RWPE2 (cell line): ENCODE measurements around the gene PCID2.
A peak's percentile ranks its signal among the peaks of the same experiment; 100 is the strongest.

Source experiments
- ATAC-seq: fragments of 200-7000 bp; cut with Tn5 transposase; 3 replicates; pipeline ENCODE4 v1.9.1; 2021; ENCODE audit warnings: low read depth
- DNase-seq: peaks from one replicate; pipeline ENCODE4 v3.0.0-alpha.2; 2020; ENCODE audit warnings: low spot score
- H3K27ac ChIP-seq: fragments of 450-650 bp; 2 replicates; pipeline ENCODE4 v1.5.1; 2017; ENCODE audit warnings: mild to moderate bottlenecking; ENCODE audit not compliant: poor library complexity, severe bottlenecking
- H3K27me3 ChIP-seq: fragments of 250-450 bp; sonication (Bioruptor Pico); 2 replicates; pipeline ENCODE4 v1.5.1; 2021; ENCODE audit warnings: mild to moderate bottlenecking, moderate library complexity; ENCODE audit not compliant: insufficient read depth, poor library complexity, severe bottlenecking
- H3K36me3 ChIP-seq: fragments of 250-450 bp; sonication (Bioruptor Pico); 2 replicates; pipeline ENCODE4 v1.5.1; 2020; ENCODE audit warnings: low read depth, mild to moderate bottlenecking, moderate library complexity
- H3K4me1 ChIP-seq: fragments of 250-450 bp; sonication (Bioruptor Pico); 2 replicates; pipeline ENCODE4 v1.5.1; 2021; ENCODE audit warnings: mild to moderate bottlenecking, moderate library complexity; ENCODE audit not compliant: insufficient read depth, poor library complexity, severe bottlenecking
- H3K4me3 ChIP-seq: fragments of 250-450 bp; sonication (Bioruptor Pico); 2 replicates; pipeline ENCODE4 v1.5.1; 2021; ENCODE audit warnings: mild to moderate bottlenecking, moderate library complexity; ENCODE audit not compliant: severe bottlenecking
- H3K9me3 ChIP-seq: fragments of 250-450 bp; sonication (Bioruptor Pico); 2 replicates; pipeline ENCODE4 v1.5.1; 2021; ENCODE audit warnings: mild to moderate bottlenecking, moderate library complexity; ENCODE audit not compliant: severe bottlenecking
- TF ChIP-seq, protein P1 (sequence below): fragments of 450-650 bp; IDR thresholded peaks from one replicate; pipeline ENCODE4 v1.5.1; 2017; ENCODE audit warnings: mild to moderate bottlenecking, moderate library complexity; ENCODE audit not compliant: poor library complexity, severe bottlenecking

PCID2 gene

DNA sequence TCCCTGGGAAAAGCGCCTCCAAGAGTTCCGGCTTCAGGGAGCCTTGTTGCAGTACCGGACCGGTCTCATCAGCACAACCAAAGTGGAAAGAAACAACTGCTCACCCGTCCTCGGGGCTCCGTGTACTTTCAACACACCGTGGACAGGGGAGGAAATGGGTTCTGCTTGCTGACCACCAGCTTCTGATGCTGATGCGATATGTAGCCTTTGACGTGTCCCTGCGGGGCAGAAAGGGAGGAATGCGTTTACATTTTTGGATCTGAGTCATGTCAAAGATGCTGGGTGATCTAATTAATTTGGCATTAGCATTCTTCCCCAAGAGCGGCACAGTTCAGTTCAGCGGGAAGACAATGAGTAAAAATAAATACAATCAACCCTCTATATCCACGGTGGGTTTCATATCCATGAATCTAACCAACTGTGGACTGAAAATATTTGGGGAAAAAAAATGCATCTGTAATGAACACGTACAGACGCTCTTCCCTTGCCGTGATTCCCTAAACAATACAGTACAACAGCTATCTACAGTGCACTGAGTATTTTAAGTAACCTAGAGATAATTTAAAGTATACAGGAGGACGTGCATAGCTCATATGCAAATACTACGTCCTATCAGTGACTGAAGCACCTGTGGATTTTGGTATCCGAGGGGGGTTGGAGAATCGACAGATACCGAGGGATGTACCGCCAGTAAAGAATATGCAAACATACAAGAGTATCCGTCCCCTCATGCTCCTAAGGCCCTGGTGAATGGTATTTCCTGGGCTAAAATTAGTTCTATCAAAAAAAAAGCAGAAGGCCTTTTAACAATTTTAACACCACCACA, 30.2 kb downstream of the PCID2 start:
- peaks cover 4% of the 10 kb centered on the region for H3K4me1 ChIP-seq
- H3K27ac ChIP-seq, result peak overlapping the region; percentile 64
- H3K36me3 ChIP-seq, result peaks cover 85% of the 10 kb centered on the region
- DNase-seq, result no peak
- TF ChIP-seq, protein P1, sequence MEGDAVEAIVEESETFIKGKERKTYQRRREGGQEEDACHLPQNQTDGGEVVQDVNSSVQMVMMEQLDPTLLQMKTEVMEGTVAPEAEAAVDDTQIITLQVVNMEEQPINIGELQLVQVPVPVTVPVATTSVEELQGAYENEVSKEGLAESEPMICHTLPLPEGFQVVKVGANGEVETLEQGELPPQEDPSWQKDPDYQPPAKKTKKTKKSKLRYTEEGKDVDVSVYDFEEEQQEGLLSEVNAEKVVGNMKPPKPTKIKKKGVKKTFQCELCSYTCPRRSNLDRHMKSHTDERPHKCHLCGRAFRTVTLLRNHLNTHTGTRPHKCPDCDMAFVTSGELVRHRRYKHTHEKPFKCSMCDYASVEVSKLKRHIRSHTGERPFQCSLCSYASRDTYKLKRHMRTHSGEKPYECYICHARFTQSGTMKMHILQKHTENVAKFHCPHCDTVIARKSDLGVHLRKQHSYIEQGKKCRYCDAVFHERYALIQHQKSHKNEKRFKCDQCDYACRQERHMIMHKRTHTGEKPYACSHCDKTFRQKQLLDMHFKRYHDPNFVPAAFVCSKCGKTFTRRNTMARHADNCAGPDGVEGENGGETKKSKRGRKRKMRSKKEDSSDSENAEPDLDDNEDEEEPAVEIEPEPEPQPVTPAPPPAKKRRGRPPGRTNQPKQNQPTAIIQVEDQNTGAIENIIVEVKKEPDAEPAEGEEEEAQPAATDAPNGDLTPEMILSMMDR, result no peak
- no peak overlapping the region for H3K4me3 ChIP-seq
- peak; percentile 80 for ATAC-seq
- H3K9me3 ChIP-seq, result no peaks in the 10 kb centered on the region
- H3K27me3 ChIP-seq, result no peaks in the 10 kb centered on the region

DNA sequence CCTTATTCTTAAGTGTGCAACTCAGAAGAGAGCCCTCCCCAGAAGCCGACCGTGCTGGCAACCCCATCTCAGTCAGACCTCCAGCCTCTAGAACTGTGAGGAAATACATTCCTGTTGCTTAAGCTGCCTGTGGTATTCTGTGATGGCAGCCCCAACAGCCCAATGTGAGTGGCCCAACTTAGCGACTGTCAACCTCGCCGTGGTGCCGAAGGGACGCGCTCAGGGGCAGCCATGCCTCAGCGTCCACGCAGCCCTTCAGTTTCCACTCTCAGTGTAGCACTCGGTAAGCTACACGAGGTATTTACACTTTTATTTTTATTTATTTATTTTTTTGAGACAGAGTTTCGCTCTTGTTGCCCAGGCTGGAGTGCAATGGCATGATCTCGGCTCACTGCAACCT, 31.6 kb downstream of the PCID2 start:
- H3K36me3 ChIP-seq, result peaks cover 70% of the 10 kb centered on the region
- DNase-seq, result no peak
- H3K9me3 ChIP-seq, result no peaks in the 10 kb centered on the region
- H3K27ac ChIP-seq, result no peak overlapping the region
- no peak overlapping the region for H3K4me3 ChIP-seq
- ATAC-seq, result no peak
- peaks cover 4% of the 10 kb centered on the region for H3K4me1 ChIP-seq
- H3K27me3 ChIP-seq, result no peaks in the 10 kb centered on the region
- TF ChIP-seq, protein P1, result no peak

DNA sequence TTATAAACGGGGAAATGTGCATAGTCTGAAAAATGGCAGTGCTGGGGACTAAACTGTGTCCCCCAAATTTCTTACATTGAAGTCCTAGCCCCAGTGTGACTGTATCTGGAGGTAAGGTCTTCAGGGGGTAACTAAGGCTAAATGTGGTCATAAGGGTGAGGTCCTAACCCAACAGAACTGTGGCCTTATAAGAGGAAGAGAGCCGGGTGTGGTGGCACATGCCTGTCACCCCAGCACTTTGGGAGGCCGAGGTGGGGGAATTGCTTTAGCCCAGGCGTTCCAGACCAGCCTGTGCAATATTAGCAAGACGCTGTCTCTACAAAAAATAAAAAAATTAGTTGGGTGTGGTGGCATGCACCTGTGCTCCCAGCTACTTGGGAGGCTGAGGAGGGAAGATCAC, 32.2 kb downstream of the PCID2 start:
- no peak for DNase-seq
- Histone ChIP-seq H3K4me3 (no peak overlapping the region), H3K27me3 (no peaks in the 10 kb centered on the region), H3K36me3 (peaks cover 65% of the 10 kb centered on the region), H3K9me3 (no peaks in the 10 kb centered on the region), H3K4me1 (peaks cover 4% of the 10 kb centered on the region), H3K27ac (no peak overlapping the region)
- no peak for ATAC-seq
- TF ChIP-seq, protein P1, result no peak

DNA sequence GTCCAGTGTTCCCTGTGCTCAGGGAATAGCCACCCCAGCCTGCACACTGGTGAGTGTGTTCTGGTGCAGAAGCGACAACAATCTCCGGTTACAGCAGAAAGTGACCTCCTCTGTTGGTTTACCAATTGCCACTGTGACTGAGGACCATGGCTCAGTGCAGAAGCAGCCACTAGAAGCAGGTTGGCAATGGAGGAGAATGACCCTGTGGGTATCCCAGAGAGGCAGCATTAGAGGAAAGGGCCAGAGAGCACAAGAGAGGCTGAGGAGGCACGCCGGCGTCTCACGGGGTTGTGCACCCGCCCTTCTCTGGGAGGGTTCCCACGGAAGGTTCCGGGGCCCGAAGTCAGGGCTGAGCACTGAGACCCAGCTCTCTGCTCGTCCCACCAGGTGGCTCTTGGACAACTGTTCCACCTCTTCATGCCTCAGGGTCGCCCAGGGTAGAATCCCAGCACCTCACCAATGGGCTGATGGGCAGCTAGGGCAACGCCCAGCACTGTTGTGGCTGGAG, 36.0 kb downstream of the PCID2 start:
- Histone ChIP-seq H3K36me3 (peaks cover 27% of the 10 kb centered on the region), H3K4me1 (no peaks in the 10 kb centered on the region)
- TF ChIP-seq, protein P1, result no peak

More for the DNA sequence above, 36.0 kb downstream of the PCID2 start:
- Histone ChIP-seq H3K27me3 (no peaks in the 10 kb centered on the region), H3K27ac (no peak overlapping the region), H3K9me3 (no peaks in the 10 kb centered on the region), H3K4me3 (no peak overlapping the region)
- no peak for DNase-seq
- 0 out of 3 replicates have a peak, but pooled peaks have one; percentile 19 for ATAC-seq
